NCI-H526 (cell line): ENCODE data around the gene ABCC4.

Source experiments
- DNase-seq, 2 experiments: peaks; one replicate each; lab custom pipeline; 2025; lab: John Stamatoyannopoulos, UW

The ABCC4 gene

DNA sequence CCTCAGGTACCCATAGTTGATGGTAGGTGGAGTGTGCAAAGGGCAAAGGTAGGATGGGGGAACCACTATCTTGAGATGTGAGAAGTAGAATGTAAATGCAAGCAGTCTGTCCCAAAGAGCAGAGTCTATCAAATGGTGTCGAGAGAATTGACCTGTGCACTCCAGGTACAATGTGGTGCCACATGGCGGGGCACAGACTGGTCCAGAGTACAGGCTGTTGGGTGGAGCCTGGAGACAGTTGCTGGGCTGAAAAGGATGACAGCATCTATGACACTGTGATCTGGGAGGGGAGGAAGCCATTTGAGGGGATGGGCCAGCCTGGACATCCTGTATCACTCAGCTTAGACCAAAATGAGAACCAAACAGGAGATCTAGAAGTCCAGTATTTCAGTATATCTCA is 180.6 kb downstream of the ABCC4 start:
- DNase-seq: no peak

DNA sequence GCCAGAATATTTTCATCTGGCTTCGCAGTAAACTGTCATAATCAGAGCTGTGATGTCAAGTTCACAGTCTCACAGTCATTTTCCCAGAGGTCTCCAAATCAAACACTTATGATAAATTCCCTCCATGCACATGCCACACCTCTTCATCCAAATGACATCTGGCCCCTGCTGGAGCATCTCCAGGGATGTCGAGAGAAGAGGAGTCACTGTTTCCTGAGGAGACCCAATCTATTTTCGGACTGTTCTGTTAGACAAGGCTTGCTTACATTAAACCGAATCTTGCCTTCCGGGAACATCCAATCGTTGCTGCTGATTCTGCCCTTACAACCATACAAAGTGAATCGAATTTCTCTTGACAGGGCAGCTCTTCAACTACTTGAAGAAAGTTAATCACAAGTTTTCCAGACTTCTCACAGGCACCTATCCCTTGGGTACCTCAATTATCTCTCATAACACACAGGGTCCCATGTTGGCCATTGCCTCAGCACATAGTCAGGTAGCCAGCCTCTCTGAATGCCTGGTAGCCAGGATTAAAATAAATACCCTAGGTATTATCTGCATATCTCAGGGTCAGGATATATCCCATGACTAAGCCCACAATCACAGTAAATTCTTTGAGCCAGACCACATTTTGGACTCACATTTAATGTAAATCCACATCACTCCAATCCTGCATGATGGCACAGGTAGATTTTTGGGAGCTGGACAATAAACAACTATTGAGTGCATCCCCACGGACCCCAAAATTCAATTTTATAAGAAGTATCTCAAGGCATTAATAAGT is 182.5 kb downstream of the ABCC4 start:
- no peak for DNase-seq

DNA sequence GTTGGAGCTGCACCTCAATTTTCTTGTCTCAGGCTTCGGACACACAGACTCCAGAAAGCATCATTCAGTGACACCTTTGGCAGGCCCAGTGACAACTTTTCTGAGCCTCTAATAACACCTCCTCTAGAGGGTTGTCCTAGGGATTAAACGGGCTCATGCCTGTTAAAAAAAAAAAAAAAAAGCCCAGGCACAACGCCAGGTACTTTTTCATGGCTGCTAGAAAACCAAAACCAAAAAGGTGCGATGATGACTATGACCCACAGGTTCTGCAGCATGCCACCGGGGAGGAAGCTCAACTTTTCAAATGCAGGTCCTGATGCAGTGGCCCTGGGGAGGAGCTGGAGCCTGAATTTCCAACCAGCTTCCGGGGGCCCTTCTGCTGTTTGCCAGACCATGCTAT is 184.2 kb downstream of the ABCC4 start:
- no peak for DNase-seq

DNA sequence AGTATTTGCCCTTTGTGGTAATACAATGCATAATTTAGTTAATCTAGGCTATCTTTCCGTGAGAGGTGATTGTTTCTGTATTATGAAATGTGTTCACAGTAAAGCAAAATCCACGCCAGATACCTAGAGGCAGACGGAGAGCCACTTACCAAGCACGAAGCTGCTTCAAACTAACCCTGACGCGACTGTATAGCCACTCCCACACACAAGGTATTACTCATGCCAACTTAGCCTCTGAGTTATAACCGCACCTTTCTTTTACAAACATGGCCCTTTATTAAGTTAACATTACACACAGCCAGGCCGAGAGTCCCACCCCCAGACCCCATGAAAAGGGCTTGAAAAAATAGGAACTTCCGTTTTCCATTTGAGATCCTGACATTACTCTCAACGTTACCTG is 185.7 kb downstream of the ABCC4 start:
- no peak for DNase-seq

DNA sequence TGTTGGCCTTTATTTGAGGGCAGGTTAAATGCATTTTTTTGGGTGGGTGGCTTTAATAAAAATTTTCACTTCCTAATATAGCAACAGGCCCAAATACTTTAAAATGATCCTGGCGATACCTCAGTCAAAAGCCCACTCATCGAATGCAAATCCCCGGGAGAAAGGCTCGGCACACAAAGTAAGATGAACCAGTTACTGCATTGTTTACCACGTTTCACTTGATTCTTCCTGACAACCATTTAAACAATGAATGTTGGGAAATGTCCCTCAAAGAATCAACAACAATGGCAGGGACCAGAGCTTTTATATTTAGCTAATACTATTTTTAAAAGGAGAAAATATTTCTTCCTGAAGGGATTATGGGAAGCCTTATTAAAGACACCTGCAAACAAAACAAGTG is 187.7 kb downstream of the ABCC4 start:
- no peak for DNase-seq

DNA sequence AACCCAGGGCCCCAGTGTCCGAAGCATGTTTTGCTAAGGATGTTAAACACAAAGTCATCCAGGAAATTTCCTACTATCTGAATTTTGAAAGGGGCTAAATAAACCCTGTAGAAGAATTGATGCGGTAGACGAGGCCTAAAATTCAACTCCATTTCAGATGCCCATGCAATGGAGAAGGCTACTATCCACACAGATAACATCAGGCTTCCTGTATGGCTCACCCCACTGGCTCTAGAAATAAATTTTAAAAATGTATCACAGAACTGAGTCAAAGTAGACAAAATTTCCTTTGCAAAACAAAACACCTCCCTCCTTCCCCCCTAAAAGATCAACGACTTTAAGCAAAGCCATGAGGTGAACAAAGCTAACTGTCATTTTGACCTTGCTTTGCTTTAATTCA is 188.4 kb downstream of the ABCC4 start:
- no peak for DNase-seq

DNA sequence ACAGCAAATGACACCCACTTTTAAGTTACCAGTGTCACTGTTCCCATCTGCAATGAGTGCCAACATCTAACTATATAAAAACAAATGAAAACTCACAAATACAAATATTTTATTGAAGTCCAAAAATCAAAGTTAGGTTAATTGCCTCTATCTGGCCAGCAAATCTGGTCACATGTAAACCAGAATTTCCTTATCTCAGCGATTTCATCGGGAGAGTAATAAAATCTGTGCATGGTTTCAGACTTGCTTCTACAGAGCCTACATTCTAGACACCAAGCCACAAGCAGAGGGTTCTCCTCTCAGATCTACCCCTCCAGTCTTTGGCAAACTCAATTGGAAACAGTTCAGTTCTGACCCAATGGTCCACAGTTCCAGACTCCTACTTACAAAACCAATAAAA is 189.6 kb downstream of the ABCC4 start:
- DNase-seq: no peak

DNA sequence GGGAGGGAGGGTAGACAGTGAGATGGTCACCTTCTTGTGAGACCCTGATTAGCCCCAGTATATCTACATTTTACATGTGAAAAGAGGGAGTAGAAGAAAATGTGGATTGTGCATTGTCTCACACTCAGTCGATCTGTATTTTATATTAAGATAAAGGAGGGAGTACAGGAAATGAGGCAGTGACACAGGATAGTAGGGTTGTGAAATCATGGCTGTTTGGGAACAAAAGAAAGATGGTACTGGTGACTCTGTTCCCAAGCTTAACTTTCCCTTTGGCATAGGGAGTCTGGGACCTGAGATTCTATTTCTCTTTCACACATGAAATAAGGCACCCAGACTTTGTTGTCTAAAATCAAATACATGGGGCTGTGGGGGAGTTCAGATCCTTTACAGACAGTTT is 194.7 kb downstream of the ABCC4 start:
- no peak for DNase-seq

DNA sequence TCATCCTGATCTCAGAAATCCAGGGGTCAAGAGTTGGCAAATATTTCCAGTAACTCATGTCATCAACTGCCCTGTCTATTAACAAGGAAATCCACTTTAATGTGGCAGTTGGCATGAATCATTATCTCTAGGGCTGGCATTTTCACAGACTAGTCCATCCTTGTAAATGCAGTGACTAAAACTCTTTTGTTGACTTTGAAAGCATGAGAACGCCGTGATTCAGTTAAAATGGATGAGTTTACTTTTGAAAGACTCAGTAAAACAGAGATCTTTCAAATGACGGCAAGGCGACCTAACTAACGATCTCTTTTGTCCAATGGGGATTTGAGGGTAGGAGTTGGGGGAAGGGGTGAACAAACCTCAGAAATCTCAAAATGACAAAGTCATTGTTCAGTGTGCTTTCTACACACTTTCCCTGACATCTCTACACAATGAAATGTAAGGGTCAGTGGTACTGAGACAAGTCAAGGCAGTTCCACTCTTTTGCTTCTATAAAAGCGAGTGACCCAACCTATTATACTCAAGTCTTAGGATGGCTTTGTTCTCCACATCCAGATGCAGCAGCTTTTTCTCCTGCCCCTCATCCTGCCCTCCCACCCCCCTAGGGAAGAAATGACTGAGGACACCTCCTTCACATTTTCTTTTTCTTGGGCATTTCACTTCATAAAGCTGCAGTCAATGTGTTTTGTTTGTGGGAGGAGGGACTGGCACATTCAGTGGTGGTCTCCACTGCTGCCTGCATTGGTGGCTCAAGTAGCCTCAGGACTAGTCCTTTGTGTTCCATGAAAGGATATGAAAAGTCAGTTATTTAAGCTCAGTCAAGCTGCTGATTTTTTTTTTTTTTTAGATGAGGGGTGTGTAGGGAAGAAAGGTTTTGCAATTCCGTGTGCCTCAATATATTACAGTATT is 200.5 kb downstream of the ABCC4 start:
- no peak for DNase-seq

DNA sequence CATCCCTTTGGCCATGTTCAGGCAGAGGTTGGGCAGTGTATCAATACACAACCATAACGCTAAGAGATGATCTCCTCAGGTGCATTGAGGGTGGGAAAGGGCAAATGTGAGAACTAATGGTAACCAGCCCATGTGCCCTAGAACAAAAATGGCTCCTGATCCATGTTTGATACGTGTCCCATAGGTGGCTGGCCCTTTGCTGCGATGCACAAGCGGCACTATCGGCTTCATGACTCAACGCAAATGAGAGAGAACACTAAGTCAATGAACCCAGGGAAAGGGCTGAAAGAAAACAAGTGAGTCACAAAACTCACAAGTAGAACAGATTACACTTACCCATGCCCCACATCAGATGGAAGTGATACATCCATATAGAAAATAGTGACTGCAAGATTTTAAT is 201.7 kb downstream of the ABCC4 start:
- DNase-seq: no peak

DNA sequence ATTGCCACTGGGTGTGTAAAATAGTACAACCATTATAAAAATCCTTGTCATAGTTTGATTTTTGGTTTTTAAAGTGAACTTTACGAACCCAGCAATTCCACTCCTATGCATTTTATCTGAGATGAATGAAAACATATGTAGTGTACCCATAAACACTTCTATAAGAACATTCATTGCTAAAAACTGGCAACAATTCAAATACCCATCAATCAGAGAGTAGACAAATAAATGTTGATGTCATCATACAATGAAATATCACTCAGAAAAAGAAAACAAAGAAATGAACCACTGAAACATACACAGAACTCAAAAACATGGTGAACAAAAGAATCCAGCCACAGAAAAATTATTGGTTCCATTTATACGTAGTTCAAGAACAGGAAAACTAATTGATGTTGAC is 202.3 kb downstream of the ABCC4 start:
- DNase-seq: no peak

DNA sequence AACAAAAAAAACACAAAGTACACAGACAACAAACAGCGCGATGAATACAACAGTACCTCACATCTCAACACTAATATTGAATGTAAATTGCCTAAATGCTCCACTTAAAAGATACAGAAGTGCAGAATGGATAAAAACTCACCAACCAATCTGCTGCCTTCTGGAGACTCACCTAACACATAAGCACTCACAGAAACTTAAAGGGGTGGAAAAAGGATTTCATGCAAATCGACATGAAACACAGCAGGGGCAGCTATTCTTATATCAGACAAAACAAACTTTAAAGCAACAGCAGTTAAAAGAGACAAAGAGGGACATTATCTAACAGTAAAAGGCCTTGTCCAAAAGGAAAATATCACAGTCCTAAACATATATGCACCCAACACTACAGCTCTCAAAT is 209.5 kb downstream of the ABCC4 start:
- DNase-seq: peak in 1 of 2 experiments; percentile 26

DNA sequence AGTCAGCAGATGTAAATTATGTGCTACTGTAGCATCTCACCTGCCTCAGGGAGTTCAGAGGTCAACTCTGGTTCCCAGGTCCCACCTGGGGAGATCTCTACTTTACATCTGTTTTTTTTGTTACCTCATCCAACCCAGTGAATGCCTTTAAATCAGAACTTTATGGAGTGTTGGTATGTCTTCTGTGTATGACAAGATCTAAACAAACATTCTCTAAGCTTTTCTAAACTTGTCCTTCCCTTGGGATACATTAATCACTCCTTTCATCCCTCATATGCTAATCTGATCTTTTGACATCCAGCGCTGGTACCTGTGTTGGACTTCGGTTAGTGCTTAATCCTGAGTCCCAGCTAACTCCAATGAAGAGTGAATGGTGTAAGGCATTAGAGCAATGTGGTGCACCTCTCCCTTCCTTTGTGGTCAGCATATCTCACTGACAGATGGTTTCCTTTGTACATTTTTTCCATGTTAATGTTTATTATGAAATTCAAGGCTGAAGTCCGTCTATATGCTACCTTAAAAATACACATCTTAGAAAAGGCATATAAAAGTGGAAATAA is 213.4 kb downstream of the ABCC4 start:
- no peak for DNase-seq

DNA sequence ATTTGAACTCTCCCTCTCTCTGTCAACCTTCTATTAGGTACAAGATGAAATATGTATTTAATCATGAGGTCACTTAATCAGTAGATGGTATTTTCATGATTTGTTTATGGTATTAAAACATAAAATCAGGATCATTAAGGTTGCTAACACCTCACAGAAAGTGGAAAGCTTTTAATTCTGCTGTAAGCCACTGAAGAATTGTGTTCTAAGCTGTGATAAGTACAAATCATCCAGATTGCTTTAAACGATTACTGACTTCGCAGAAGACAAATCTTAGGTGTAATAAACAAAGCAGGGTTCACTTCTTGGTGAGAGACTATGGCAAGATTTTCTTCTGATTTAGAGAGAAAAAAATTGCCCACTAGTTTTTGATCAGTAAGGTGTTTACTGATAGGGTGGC is 214.5 kb downstream of the ABCC4 start:
- DNase-seq: no peak

DNA sequence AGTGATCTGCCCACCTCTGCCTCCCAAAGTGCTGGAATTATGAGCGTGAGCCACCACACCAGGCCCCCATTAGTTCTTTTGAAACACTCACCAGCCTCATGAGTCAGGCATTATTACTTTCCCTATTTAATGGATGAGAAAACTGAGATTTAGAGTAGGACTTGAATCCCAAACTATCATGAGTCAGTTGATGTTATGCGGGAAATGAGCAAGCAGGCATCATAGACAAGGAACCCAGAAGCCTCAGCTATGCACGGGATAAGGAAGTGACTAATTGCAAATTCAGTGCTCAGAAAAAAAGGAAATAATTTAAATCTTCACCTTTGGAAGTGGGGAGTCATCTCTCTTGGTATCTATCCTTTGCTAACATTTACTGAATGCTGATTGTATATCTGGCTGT is 217.5 kb downstream of the ABCC4 start:
- no peak for DNase-seq

DNA sequence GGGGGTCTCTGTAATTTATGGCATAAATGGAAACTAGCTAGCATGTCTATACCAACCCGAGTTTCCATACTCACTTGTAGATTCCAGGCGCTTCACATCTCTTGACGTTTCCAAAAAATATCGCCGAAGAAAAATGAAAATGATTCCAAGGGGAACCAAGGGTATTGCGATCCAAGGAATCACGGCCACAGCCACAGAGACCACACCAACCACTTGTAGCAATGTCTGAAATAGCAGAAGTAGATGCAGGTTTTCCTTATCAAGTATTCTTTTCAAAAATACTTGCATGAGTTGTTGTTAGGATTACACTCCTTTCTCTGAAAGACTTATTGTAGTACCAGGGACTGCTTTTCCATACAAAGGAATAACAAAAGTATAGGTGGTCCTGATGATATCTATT is 218.2 kb downstream of the ABCC4 start:
- DNase-seq: no peak

DNA sequence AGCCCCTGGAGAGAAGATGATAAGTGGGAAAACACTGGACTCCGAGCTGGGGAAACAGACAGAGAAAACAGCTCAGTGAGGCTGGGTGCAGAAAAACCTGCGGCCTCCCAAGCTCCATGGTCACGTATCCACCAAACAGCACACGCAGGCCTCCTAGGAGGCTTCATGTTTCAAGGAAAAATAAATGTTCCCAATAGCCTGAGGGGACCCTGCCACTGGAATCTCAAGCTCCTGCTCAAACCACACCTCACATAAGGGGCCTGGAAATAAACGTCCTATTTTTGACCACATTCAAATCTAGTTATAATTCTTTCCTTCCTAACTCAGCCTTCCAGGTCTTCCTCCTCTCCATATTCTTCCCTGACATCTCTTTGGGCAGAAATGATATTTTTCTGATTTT is 225.7 kb downstream of the ABCC4 start:
- DNase-seq: peak; percentile 19 to 21

DNA sequence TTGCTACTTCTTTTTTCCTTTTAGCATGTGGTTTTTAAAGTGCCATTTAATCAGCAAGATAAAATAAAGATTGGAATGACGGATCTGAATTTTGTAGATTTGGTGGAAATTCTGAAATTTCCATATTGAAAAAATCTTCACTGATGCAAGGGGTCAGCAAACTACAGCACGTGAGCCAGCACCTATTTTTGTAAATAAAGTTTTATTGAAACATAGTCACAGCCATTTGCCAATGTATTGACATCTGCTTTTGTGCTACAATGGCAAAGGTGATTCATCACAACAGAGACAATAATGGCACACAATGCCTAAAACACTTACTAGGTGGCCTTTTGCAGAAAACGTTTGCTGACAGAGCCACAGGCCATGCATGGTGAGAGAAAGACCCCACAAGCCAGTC is 226.4 kb downstream of the ABCC4 start:
- no peak for DNase-seq

DNA sequence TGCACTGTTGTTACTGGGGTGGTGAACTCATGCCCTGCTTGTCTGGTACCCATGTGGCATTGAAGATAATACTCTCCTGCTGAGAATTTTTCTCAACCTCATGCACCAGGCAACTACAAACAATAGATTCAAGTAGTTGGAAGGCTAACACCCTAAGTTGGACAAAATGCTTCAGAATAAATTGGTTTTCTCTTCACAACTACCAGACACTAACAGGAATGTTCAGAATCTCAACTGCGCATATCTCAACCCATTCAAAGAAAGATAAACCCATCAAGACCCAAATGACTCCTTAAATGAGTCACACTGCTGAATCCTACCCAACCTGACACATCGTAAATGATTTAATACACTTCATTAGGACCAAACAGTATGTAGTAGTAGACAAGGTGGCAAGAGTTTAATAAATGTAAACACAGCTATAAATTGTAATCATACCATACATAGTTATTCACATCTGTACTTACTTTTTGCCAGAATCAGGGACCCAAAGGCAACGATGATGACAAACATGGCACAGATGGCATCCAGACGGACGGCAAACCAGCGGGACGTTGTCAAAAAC is 227.4 kb downstream of the ABCC4 start:
- no peak for DNase-seq

DNA sequence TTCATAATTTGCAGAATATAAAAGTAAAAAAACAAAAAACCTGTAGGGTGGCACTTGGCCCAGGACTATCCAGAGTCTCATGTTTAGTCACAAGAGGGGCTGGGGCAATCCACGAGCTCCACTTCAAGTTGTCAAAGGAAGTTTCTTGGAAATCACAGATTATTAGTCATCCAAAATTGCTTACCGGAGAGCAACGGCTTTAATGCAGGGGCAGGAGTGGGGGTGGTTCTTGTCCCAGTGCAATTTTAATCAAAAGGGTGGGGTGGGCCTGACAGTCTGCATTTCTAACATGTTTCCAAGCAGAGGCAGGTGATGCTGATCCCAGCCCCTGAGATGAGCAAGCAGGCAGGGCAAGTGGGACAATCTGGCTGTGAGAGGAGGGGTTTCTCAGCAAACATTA is 233.9 kb downstream of the ABCC4 start:
- no peak for DNase-seq

DNA sequence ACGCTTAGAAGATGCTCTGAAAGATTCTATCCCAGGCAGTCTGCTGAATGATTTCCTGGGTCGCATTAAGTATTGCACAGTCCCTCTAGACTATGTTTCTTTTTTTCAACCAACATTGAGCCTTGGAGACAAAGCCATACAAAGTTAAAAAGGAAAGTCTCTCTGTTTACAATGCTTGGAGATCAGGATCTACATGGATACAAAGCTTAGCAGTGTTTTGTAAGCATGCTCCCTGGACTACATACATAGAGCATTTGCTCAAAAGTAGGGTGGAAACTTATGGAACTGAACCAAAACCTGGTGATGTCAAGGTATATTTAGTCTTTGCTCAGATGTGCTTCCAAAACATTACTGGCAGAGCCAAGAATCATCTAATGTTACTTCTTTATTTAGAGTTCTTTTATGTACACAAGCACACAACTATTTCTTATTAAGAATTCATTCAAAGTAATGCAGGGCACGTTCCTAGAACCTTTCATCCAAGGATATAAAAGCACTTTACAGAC is 241.2 kb downstream of the ABCC4 start:
- no peak for DNase-seq

DNA sequence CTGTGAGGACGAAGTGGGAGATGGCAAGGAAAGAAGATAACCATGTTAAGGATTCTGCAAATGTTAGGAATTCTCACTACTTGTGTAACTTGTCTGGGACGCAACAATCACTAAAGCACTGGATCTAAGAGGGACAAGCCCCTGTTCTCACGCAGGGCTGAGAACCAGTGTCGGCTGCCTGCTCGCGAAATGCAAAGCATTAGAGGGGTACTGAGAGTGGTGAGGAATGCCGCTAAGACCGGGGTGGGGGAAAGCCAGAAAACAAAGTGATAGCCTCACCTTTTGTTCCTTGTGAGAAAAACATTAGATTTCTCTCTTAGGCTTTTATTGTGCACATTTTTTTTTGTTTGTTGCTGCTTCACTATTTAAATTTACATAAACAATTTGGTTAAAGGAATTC is 241.9 kb downstream of the ABCC4 start:
- DNase-seq: no peak

DNA sequence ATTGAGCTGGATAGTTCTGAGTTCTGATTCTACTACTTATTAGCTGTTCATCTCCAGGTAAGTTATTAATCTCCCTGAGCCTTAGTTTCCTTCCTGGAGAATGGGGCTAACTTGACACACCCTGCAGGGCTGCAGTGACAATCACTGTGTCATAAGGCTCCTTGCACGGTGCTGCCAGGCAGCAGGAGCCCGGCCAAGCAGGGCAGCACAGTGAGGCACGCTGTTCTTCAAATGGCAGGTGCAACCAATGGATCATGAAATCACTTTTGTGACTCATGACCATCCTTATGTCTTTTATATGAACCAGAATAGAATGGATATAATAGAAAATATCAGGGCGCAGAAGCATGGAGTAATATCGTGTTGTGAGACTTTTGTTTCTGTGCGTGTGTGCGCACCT is 242.6 kb downstream of the ABCC4 start:
- no peak for DNase-seq
